OCI-LY7 (cell line): Measurements from ENCODE around the gene AGK. TPM values are rescaled to one million over a fixed set of nuclear protein-coding genes. Genes with fewer than 3 reads are reported as not detected.

ENCODE experiments used
- BruUV-seq: library from RNA; stranded (reverse); fragments of 400-500 nt; replicated peaks from 2 replicates; lab custom pipeline; 2021; lab: Mats Ljungman, UMichigan
- CTCF ChIA-PET: fragments of 300-600 bp; sonication (Branson Sonifier 250); formaldehyde crosslinking; loops from one replicate; lab custom pipeline; 2022; ENCODE audit warnings: antibody characterized with exemption; ENCODE audit not compliant: unreplicated experiment; lab: Charles Lee
- POLR2A ChIA-PET: fragments of 300-600 bp; sonication (Branson Sonifier 250); formaldehyde crosslinking; loops from one replicate; lab custom pipeline; 2022; ENCODE audit warnings: antibody characterized with exemption; lab: Charles Lee
- DNase-seq: peaks from one replicate; pipeline ENCODE4 v3.0.0-alpha.2; 2015; ENCODE audit warnings: low spot score
- H2AFZ ChIP-seq: fragments of 200-600 bp; sonication (generic), shearing (Covaris generic); 2 replicates; pipeline ENCODE4 v1.6.1; 2014; ENCODE audit warnings: mild to moderate bottlenecking, antibody characterized with exemption, low read length, moderate library complexity
- H3K27ac ChIP-seq: fragments of 200-600 bp; sonication (generic); 2 replicates; pipeline ENCODE4 v1.5.1; 2014; ENCODE audit warnings: mixed run types, low read depth, mild to moderate bottlenecking, moderate library complexity, low read length, inconsistent platforms; ENCODE audit not compliant: poor library complexity, severe bottlenecking
- H3K36me3 ChIP-seq: fragments of 200-600 bp; sonication (generic); 2 replicates; pipeline ENCODE4 v1.6.1; 2014; ENCODE audit warnings: mild to moderate bottlenecking, antibody characterized with exemption, low read length, moderate library complexity, mixed read lengths; ENCODE audit not compliant: insufficient read depth
- H3K4me1 ChIP-seq: fragments of 200-600 bp; sonication (generic); 2 replicates; pipeline ENCODE4 v1.5.1; 2014; ENCODE audit warnings: mild to moderate bottlenecking, low read length; ENCODE audit not compliant: insufficient read depth, poor library complexity, severe bottlenecking
- H3K4me2 ChIP-seq: fragments of 200-600 bp; sonication (generic); 2 replicates; pipeline ENCODE4 v1.6.1; 2014; ENCODE audit warnings: mild to moderate bottlenecking, low read length
- H3K4me3 ChIP-seq: fragments of 200-600 bp; sonication (generic); 2 replicates; pipeline ENCODE4 v1.5.1; 2014; ENCODE audit warnings: mild to moderate bottlenecking, low read depth, low read length; ENCODE audit not compliant: poor library complexity, severe bottlenecking
- H3K79me2 ChIP-seq: fragments of 200-600 bp; sonication (generic); 2 replicates; pipeline ENCODE4 v1.6.1; 2016; ENCODE audit warnings: low read depth, mild to moderate bottlenecking, low read length, moderate library complexity, mixed read lengths; ENCODE audit not compliant: insufficient read depth
- H3K9me2 ChIP-seq: fragments of 200-600 bp; sonication (generic); 2 replicates; pipeline ENCODE4 v1.6.1; 2016; ENCODE audit warnings: mild to moderate bottlenecking, low read length, mixed read lengths; ENCODE audit not compliant: insufficient read depth
- H3K9me3 ChIP-seq: fragments of 200-600 bp; sonication (generic); 2 replicates; pipeline ENCODE4 v1.6.1; 2014; ENCODE audit warnings: mild to moderate bottlenecking, mixed run types, low read length, mixed read lengths
- H4K20me1 ChIP-seq: fragments of 200-600 bp; sonication (generic); 2 replicates; pipeline ENCODE4 v1.6.1; 2014; ENCODE audit warnings: mild to moderate bottlenecking, antibody characterized with exemption, low read length, moderate library complexity, mixed read lengths; ENCODE audit not compliant: insufficient read depth
- CTCF ChIP-seq: fragments of 200-600 bp; sonication (generic); conservative IDR thresholded peaks from 2 replicates; pipeline ENCODE4 v1.5.1; 2014; ENCODE audit warnings: mild to moderate bottlenecking, antibody characterized with exemption, low read length, moderate library complexity, mixed read lengths
- EZH2phosphoT487 ChIP-seq: fragments of 200-600 bp; sonication (generic); IDR thresholded peaks from 2 replicates; pipeline ENCODE4 v1.6.1; 2018; ENCODE audit warnings: low read depth, borderline replicate concordance, mild to moderate bottlenecking, mixed run types, antibody characterized with exemption, low read length, moderate library complexity, mixed read lengths
- intact Hi-C: fragments of 100-400 bp; cut with micrococcal nuclease; formaldehyde crosslinking; loops from one replicate; pipeline ENCODE4 v1.10.0; 2022; ENCODE audit not compliant: unreplicated experiment
- total RNA-seq, 2 experiments: library from RNA; depleted of rRNA in 1 of 2; stranded (reverse); fragments of >200 nt in 1 of 2; shearing (Covaris generic) in 1 of 2; gene quantifications; 2 replicates each; pipeline ENCODE4 v1.2.3, GENCODE V29; 2014 to 2022

Gene AGK
- total RNA-seq, 2 experiments from 2014 or later, result 31.2 to 33.6 TPM

DNA sequence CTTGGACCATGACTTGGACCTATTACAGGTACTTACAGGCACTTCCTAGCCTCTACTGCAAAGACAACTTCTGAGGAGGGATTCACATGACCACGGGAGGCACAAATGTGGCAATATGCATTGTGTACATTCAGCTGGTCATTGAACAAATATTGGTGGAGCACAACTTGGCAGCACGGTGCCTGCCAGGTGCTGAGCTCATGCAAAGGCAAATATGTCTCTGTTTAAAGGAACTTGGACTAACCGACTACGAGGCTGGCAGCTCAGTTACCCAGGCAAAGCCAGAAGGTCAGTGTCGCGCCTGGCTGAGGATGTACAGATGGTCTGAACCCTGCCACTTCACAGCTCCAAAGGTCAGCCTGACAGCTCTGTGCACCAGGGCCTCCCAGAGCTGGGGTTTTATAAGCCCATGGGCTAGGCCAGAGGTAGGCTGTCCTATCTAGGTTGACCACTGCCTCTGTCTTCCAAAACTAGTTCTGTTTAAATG, 144.6 kb downstream of the AGK start:
- ChIA-PET POLR2A (interaction anchor here (0.5 to 1.4 kb wide), 5 partner anchors 9 to 1010 kb away, joined by 3 to 8 read pairs (median 4); no protein-coding TSS in a partner anchor), CTCF (no interaction called here)
- no peaks in the 10 kb centered on the region for H3K9me2 ChIP-seq
- no peaks in the 10 kb centered on the region; the same call in 1 of the 2 replicates for H4K20me1 ChIP-seq
- no peaks in the 10 kb centered on the region for H3K36me3 ChIP-seq
- TF ChIP-seq CTCF (no peak), EZH2phosphoT487 (no peak)
- no TSS peak for BruUV-seq
- H2AFZ ChIP-seq, result no peak overlapping the region
- no peak for DNase-seq
- no peak overlapping the region for H3K4me3 ChIP-seq
- no peaks in the 10 kb centered on the region for H3K79me2 ChIP-seq
- H3K27ac ChIP-seq, result no peak overlapping the region
- H3K9me3 ChIP-seq, result no peaks in the 10 kb centered on the region
- intact Hi-C loops, result no loop called here
- H3K4me2 ChIP-seq, result no peak overlapping the region
- H3K4me1 ChIP-seq, result peaks cover under 1% of the 10 kb centered on the region

DNA sequence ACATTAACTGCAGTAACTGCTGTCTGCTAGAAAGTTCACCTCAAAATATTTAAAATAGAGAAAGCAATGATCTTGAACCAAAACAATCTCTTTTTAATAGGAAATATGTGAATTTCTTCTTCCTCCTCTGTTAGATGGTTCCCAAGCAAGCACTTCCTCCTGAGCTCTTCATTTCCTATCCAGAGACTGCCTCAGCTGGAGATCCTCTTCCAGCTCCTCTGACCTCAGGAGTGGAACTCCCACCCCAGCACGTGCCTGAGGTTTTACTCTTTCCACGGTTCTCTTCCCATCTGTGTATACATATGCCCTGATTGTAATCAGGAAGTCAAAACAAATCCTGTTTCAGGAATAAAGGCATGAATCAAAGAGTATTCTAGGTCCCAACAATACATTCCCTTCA, 145.1 kb downstream of the AGK start:
- TF ChIP-seq CTCF (no peak), EZH2phosphoT487 (no peak)
- DNase-seq, result no peak
- Histone ChIP-seq H4K20me1 (no peaks in the 10 kb centered on the region; the same call in 1 of the 2 replicates), H3K4me2 (no peak overlapping the region), H3K27ac (no peak overlapping the region), H3K79me2 (no peaks in the 10 kb centered on the region), H3K36me3 (no peaks in the 10 kb centered on the region), H3K9me3 (no peaks in the 10 kb centered on the region), H3K4me1 (peaks cover 4% of the 10 kb centered on the region), H2AFZ (no peak overlapping the region), H3K9me2 (no peaks in the 10 kb centered on the region), H3K4me3 (no peak overlapping the region)
- BruUV-seq, result no TSS peak
- intact Hi-C loops, result no loop called here
- POLR2A ChIA-PET, result interaction anchor here (0.5 to 1.4 kb wide), 4 partner anchors 9 to 1009 kb away, joined by 3 to 4 read pairs (median 4); no protein-coding TSS in a partner anchor
- CTCF ChIA-PET, result no interaction called here

- intact Hi-C loops, result no loop called here
- BruUV-seq, result no TSS peak
- Histone ChIP-seq H3K9me2 (no peaks in the 10 kb centered on the region), H4K20me1 (no peaks in the 10 kb centered on the region; the same call in 1 of the 2 replicates), H3K4me2 (no peak overlapping the region), H3K79me2 (no peaks in the 10 kb centered on the region), H3K36me3 (no peaks in the 10 kb centered on the region), H2AFZ (no peak overlapping the region), H3K4me1 (peaks cover 5% of the 10 kb centered on the region), H3K4me3 (no peak overlapping the region), H3K9me3 (no peaks in the 10 kb centered on the region), H3K27ac (no peak overlapping the region)
- no peak for DNase-seq
- ChIA-PET CTCF (no interaction called here), POLR2A (interaction anchor here (0.6 kb wide), 1 partner anchor 11 kb away, joined by 4 read pairs; the partner anchor contains the start of gene WEE2)
- TF ChIP-seq CTCF (no peak), EZH2phosphoT487 (no peak)
These were observed 146.1 kb downstream of the AGK start for GRCh38 chr7:141697211-141697871.
